ENCODE data around the gene HNF1A.
A peak's percentile ranks its signal among the peaks of the same experiment; 100 is the strongest.

Gene HNF1A

DNA sequence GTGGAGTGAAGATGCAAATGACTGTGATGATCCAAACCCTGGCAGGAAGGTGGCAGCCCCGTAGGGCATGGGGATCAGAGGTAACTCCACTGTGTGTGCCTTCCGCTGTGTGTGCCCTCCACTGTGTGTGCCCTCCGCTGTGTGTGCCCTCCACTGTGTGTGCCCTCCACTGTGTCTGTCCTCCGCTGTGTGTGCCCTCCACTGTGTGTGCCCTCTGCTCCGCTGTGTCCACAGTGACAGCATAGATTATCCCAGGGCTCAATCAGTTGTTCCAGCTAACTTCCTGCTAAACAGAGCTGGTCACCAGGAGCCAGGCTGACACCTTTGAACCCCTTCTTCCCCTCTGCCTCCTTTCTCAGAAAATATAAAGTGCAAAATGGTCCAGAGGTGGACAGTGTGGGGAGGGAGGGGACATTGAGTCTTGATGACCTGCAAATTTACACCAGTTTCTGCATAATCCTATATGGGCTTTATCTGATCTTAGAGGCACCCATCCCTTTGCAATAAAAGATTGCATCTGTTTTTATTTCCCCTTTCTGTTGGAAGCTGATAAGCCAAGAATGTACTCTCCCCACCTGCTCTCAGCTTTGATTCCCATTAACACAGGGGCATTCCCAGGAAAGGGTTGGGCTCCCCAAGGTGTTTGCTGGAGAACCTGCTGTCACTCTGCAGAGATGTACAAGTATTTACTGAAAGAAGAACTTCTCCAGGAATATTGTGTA, 21.6 kb upstream of the HNF1A start:
- DNase-seq (ENCODE audit: insufficient read length, low spot score), result no peak
- FAIRE-seq, result no peak

DNA sequence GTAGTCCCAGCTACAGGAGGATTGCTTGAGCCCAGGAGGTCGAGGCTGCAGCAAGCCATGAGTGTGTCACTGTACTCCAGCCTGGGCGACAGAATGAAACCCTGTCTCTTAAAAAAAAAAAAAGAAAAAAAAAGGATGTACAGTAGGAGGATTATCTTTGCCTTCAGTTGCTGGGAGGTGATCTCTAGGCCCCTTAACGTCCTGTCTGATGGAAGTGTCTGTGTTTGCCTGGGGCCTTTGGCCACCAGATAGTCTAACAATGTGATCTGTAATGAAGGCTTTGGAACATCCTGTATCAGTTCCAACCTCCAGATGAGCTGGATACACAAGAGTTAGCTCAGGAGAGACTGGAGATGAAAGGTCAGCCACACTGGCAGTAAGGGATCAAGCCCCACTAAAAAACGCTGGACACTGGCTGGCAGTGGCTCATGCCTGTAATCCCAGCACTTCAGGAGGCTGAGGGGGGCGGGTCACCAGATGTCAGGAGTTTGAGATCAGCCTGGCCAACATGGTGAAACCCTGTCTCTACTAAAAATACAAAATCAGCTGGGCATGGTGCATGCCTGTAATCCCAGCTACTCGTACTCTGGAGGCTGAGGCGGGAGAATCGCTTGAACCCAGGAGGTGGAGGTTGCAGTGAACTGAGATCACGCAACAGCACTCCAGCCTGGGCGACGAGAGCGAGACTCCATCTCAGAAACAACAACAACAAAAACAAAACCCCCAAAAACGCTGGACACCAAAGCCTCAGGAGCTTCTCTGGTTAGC, 19.0 kb upstream of the HNF1A start:
- FAIRE-seq, result no peak
- DNase-seq (ENCODE audit: insufficient read length, low spot score), result no peak

DNA sequence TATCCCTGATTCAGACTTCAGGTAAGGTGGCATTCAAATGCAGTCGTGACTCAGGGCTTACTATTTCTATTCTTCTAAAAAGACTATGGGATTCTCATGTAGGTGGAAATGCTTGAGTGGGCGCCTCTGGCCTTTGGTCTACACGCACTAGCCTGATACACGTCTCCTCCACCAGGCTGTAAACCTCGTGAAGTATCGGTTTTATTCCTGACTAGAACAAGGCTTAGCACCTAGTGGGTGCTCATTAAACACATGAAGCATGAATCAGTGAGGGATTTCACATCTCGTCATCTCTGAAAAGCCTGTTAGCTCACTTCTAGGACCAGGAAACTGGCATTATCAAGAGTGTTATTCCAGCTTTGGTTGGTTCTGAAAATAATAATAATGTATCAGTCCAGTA, 17.7 kb upstream of the HNF1A start:
- no peak for FAIRE-seq
- no peak for DNase-seq (ENCODE audit: insufficient read length, low spot score)

DNA sequence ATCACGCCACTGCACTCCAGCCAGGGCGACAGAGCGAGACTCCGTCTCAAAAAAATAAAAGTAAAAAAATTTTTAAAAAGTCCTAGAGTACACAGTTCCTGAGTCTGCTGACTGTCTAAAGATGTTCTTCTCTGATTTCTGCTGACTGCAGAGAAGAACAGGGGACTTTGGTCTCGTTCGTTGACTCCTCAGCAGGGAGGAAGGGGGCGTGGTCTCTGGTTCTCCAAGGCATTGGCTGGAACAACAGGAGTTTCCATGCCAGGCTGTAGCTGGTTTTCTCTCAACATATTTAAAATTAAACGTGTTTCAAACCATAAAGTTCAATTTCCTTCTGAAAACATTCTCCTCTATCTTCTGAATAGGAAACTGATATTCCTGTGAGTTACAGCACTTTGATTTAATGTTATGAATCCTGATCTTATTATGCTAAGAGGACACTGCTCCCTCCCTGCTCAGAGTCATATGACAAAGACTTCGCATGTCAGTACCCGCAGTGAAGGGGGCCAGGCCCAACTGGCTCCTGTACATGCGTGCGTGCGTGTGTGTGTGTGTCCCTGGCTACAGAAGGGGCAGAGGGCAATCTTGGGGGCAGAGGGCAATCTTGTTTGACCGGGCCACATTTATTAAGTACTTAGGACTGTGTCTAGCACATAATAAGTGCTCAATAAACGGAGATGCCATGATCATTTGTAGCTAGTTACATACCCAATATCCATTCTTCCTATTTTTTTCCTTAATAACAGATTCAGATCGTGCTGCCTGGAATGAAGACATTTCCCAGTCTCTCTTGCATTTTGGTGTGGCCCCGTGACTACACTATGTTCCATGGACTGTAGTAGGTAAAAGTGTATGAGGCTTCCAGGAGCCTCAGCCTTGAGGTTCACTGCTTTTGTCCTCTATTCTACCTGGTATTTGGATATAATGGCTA, 16.5 kb upstream of the HNF1A start:
- FAIRE-seq, result no peak
- DNase-seq (ENCODE audit: insufficient read length, low spot score), result no peak

DNA sequence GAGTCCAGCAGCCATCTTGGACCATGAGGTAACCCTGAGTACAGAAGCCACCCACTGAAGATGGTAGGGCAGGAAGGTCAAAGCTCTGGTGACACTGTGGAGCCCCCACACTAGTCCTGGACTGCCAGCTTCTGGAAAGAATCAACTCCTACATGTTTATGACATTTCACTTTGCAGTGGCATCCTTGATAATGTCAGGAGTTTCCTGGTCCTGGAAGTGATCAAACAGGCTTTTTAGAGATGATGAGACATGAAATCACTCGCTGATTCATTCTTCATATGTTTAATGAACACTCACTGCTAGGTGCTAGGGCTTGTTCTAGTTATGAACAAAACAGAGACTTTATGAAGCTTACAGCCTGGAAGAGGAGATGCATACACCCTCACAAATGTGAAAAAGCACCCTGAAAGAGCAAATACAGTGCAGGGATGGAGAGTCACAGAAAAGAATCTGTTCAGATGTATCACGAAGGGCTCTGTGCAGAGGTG, 15.8 kb upstream of the HNF1A start:
- DNase-seq (ENCODE audit: insufficient read length, low spot score), result no peak

DNA sequence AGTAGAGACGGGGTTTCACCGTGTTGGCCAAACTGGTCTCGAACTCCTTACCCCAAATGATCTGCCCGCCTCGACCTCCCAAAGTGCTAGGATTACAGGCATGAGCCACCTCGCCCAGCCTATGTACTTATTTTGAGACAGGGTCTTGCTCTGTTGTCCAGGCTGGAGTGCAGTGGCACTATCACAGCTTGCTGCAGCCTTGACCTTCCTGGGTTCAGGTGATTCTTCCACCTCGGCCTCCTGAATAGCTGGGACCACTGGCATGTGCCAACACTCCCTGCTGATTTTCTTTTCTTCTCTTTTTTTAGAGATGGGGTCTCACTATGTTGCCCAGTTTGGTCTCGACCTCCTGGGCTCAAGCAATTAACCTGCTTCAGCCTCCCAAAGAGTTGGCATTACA, 14.0 kb upstream of the HNF1A start:
- DNase-seq (ENCODE audit: insufficient read length, low spot score) (no peak), FAIRE-seq (no peak)

More for the DNA sequence above, 15.8 kb upstream of the HNF1A start:
- no peak for FAIRE-seq

DNA sequence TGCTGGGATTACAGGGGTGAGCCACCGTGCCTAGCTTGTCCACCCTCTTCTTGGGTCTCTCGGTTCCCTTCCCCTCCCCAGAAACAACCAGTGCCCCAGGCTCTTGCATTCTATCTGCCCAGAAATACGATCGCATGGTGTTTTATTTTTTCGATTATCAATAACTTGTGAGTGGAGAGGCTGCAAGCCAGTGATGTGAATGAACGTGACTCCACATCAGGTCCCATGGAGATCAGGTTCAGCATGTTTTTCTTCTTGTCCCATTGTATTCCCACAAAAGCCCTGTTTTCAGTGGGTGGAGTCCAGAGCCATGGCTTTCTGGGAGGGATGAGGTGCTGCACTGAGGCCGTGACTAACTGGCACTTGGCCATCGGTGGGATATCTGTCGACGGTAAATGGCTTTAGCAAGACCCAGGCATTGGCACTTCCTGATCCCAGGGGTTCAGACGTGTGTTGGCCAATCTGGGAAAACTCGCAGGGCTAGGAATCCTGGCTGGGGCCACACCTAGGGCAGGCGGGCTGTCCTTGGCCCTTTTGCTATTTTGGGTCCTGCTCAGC, 12.7 kb upstream of the HNF1A start:
- no peak for DNase-seq (ENCODE audit: insufficient read length, low spot score)

DNA sequence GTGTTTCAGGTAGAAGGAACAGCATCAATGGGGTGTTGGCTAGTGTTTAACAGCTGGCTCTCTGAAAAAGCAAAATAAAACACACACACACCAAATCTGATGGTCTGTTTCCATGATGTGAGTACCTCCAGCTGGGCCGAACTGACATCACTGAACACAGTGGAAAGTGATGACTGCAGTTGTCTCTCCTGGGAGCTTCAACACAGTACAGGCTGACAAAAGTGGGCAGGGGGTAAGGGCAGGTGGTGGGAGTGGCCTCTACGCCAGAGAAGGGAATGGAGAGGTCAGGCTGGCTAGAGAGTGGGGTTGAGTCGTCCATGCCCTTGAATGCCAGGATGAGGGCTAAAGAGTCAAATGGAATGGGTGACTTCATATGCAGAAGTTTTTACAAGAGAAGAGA, 8.0 kb upstream of the HNF1A start:
- FAIRE-seq, result no peak
- no peak for DNase-seq (ENCODE audit: insufficient read length, low spot score)

More for the DNA sequence above, 12.7 kb upstream of the HNF1A start:
- no peak for FAIRE-seq

DNA sequence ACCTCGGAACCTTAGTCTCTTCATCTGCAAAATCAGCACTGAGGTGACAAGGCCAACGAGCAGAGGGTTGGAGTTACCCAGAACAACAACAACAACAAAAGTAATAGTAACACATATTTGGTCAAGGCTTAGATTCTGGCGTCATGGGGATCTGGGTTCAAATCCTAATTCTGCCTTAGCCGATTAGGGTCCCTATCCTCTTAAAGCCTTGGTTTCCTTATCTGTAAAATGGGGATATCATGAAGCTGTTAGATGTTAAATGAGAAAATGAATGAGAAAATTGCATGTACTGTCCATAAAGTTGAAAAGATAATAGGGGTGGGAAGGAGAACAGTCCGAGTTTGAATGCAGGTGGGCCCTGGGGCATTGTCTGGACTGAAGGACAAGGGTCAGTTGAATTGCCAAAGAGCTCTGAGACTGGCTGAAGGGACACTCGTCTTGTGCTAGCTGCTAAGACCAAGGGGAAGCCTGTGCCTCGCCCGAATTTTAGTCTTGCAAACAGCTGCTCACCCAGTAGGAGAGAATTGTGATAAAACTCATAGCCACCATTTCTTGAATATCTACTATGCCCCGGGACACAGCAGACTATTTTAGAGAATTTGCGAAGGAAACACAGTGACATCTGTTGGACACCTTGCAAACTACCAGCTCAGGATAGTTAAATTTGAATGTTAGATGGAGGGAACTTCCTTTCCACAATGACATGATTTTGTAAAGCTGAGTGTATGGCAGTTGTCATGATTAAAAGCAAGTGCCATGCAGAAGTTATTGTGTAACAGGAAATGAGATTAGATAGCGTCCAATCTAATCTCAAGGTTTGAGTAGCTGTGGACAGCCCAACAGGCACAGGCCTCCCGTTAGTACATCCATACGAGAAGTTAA, 6.8 kb upstream of the HNF1A start:
- DNase-seq (ENCODE audit: insufficient read length, low spot score) (peak; percentile 78), FAIRE-seq (peak; percentile 74)

DNA sequence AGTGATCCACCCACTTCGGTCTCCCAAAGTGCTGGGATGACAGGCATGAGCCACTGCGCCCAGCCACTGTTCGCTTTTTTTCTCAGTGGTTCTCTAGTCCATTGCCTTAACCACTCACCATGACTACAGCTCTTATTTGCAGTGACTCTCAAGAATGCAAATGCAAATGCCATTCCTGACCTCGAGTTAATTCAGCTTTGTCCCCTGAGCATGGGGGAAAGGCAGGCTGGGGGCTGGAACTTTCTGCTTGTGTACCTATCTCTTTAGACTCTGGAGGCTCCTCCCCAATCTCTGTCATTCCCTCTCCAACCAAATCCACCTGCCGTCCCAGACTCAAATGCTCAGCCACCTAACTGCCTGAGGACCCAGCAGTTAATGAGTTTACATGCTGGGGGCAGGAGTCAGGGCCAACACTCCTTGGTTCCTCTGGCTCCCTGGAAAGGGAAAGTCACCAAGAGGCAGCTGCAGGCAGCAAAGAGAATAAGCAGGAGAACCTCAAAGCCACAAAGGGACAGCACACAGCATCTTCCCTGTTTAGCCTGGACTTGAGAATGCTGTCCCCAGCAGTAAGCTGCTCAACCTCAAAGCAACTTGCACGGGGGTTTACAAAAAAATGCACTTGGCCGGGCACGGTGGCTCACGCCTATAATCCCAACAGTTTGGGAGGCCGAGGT, 5.3 kb upstream of the HNF1A start:
- DNase-seq (ENCODE audit: insufficient read length, low spot score), result no peak
- FAIRE-seq, result no peak

DNA sequence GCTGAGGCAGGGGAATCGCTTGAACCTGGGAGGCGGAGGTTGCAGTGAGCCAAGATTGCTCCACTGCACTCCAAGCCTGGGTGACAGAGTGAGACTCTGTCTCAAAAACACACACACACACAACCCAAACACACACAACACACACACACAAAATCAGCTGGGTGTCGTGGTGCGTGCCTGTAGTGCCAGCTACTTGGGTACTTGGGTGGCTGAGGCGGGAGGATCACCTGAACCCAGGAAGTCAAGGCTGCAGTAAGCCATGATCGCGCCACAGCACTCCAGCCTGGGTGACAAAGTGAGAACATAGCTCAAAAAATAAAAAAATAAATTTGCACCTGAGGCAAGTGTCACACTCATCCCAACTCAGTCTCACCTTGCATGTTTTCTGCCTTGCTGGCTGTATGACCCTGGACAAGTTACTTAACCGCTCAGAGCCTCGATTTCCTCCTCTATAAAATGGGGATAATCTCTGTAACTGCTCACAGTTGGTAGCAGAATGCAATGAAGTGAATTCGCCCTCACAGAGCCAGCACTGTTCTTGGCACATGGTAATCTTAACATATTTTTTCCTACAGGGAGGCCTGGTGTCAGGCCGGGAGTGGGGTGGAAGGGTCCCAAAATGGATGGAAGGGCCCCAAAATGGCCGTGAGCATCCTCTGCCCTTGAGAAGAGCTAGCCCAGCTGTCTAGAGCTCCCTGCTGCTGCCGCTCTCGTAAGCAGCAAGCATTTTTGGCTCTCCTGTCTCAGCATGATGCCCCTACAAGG, 630 bp upstream of the HNF1A start:
- FAIRE-seq, result no peak
- no peak for DNase-seq (ENCODE audit: insufficient read length, low spot score)

DNA sequence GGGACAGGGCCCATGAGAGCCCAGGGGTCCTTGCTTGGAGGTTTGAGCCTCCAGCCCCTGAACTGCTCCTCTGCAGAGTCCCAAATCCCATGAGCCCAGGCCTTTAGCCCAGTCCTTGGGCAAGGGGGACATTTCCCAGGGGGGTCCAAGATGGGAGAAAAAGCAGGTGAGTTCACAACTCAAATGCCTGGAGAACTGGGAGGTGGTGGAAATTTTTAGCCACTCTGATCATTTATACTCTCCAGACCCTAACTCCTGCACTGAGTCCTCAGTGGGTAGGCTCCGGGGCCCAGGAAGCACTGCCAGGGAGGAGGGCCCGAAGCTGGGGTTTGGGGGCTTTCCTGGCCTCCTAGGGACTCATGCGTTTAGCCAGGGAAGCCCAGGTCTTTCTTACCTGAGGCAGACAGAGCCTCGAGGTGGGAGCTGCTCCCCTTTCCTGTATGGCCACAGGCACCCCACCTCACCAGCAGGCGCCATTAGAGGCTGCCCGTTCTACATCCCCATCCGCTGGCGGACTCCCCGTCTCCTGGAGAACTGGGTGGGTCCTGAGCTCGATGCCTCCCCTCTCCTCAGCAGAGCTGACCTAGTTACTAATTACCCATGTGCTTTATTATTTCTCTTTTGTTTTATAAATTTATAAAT, 998 bp downstream of the HNF1A start:
- no peak for DNase-seq (ENCODE audit: insufficient read length, low spot score)
- FAIRE-seq, result no peak

DNA sequence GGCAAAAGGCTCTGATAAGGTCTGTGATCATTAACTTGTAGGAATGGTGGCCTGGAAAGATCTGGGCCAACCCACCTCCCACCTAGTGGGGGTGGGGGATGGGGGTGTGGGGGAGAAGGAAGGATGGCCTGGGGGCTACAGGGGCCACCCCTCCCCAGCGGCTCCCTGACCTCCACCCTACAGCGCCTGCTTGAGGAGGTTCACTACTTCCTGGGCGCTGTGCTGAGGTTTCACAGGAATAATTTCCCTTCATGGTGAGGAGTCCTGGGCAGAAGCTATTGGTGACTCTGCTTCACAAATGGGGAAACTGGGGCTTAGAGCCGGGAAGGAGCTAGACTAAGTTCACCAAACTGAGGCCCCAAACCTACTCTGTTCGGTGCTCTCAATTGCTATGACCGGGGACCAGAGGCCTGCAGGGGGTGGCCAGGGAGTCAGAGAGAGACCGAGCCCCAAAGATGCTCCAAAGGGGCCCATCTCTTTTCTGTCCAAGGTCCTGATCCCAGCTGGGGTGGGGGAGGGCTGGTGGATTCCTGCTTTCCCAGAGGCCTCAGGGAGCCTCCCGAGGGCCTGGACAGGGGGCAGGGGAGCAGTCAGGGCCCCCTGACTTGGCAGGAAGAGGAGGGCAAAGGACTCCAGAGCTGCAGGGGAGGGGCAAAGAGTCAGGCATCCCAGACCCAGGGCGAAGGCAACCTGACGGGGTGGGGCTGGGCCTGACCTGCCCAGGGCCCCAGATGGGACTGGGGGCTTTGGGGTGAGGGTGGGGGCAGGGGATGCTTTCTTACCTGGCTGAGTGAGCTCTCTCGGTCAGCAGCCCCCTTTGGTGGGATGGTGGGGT, 1.7 kb downstream of the HNF1A start:
- FAIRE-seq, result no peak
- no peak for DNase-seq (ENCODE audit: insufficient read length, low spot score)

DNA sequence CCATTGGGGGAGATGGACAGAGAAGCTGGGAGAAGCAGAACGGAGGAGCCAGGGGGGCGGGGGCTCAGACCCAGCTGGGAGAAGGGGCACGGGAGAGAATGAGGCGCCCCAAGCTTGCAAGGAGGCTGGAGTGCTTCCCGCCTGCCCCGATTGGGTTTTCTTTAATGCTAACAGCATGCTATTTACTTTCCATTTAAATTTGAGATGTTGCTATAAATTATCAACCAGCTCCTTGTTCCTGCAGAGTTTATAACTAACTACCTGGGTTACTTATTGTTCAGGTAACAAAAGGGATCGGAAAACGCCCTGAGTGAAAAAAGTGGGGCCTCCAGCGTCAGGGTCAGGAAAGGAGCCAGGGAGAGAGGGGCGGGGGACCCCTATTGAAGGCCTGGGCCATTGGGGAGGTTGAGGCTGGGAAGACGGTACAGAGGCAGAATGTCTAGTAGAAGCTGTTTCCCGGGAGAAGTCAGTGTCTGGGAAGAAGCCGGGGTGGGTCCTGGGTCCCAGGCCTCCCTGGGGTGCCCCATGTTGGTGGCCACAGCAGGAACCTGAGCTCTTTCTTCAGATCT, 2.5 kb downstream of the HNF1A start:
- FAIRE-seq, result no peak
- no peak for DNase-seq (ENCODE audit: insufficient read length, low spot score)

DNA sequence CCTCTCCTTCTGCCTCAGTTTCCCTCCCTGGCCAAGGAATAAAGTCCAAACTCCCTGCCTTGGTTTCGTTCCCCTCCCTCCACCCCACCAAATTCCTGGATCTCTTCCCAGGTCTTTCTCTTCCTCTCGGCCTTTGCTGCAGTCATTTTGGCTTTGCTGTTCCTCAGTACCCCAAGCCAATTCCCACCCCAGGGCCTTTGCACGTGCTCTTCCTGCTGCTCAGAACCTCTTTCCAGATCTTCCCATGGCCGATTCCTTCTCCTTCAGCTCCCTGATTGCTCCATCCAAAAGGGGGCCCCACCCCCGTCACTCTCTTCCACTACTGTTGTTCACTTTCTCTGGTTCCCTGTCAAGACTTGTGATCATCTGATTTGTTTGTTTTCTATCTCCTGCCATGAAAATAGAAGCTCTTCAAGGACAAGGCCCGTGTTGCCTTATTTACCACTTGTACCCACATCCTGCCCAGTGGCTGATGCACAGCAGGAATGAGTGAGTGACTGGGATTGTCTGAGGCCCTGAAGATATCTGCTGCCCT, 3.1 kb downstream of the HNF1A start:
- DNase-seq (ENCODE audit: insufficient read length, low spot score) (no peak), FAIRE-seq (no peak)

DNA sequence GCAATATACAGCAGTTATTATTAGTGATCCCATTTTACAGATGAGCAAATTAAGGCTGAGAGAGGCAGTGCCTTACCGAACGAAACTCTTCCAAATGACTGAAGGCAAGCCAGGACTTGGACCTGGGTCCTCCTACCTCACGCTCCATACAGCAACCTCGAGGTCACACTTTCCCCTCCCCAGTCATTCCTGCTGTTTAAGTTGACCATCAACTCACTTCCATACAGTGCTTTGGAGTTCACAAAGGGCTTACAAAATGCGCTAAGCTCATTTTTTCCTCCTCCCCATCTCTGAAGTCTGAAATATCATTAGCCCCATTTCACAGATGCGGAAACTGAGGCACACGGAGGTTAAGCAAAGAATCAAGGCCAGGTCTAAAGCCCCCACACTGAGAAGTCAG, 4.3 kb downstream of the HNF1A start:
- no peak for FAIRE-seq
- DNase-seq (ENCODE audit: insufficient read length, low spot score), result no peak

DNA sequence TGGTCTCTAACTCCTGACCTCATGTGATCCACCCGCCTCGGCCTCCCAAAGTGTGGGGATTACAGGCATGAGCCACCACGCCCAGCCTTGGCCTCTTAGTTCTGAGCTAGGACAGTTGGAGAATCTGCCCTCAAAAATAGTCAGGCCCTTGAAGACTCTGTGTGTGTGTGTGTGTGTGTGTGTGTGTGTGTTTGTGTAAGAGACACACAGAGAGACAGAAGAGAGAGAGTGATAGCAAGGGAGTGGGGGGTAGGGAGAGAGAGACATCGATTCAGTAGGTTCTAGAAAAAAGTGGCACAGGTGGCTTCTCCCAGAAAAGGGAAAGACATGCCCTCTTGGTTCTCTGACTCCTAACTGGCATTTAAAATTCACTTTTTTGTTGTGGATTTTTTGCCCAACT, 5.4 kb downstream of the HNF1A start:
- DNase-seq (ENCODE audit: insufficient read length, low spot score), result no peak
- FAIRE-seq, result no peak
